ENCODE results near the gene ST3GAL2. TPM values are rescaled to one million over a fixed set of nuclear protein-coding genes. Genes with fewer than 3 reads are reported as not detected.

ST3GAL2 gene
- total RNA-seq, 4 donors from 2014 or later, result 7.0 to 12.9 (median 9.5) TPM

DNA sequence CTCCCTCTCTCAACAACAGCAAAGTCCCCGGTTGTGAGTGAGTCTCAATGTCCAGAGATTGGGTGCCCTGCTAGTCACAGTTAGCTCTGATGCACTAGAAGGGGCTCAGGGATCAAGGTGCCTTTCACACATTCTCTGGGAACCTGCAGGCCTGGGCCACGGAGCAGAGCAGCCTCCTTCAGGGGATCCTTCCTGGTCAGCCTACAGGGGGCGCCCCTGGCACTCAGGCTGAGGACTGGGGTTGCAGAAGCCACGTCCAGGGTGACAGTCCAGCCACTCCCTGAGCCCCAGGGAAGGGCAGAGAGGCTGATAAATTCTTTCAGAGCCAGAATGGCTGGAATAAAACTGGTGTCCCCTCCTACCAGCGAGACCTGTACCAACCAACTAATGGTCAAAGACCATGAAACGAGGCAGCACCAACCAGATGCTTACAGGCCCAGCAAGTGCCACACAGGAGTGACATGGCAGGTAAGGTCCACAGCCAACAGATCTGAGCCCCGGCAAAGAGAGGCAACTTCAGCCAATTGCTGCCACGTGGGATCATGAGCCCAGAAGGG, 43.5 kb downstream of the ST3GAL2 start:
- H3K4me3 ChIP-seq (ENCODE audit: low read depth, poor library complexity, severe bottlenecking), result no peak overlapping the region
- TF ChIP-seq, protein P1, sequence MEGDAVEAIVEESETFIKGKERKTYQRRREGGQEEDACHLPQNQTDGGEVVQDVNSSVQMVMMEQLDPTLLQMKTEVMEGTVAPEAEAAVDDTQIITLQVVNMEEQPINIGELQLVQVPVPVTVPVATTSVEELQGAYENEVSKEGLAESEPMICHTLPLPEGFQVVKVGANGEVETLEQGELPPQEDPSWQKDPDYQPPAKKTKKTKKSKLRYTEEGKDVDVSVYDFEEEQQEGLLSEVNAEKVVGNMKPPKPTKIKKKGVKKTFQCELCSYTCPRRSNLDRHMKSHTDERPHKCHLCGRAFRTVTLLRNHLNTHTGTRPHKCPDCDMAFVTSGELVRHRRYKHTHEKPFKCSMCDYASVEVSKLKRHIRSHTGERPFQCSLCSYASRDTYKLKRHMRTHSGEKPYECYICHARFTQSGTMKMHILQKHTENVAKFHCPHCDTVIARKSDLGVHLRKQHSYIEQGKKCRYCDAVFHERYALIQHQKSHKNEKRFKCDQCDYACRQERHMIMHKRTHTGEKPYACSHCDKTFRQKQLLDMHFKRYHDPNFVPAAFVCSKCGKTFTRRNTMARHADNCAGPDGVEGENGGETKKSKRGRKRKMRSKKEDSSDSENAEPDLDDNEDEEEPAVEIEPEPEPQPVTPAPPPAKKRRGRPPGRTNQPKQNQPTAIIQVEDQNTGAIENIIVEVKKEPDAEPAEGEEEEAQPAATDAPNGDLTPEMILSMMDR (IDR thresholded peaks at IDR 0.05), result no peak
- TF ChIP-seq POLR2A (IDR thresholded peaks at IDR 0.05), result no peak
- intact Hi-C loops (cut with DNase I; ENCODE audit: low total_unique reads), result no loop called here
- WGBS, 2 donors, result 70 to 72% methylated on average over 8 of the region's 8 CpGs
- no peak for DNase-seq (ENCODE audit: low spot score in 2 of 2)

DNA sequence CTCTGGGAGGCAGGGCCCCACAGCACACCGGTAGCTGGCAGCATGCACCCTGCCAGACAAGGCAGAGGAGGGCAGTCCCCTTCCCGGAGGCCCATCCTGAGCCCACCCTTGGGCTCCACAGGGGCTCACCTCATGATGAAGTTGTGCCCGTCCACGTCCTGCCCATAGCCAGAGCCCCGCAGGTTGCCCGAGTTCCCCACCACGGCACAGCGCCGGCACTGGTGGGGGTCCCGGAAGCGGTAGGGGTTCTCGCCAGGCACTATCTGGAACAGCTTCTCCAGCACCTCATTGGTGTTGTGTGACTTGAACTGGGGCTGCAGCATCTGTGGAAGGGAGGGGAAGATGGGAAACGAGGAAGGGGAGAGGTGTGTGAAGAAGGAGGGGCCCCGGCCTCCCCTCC, 44.0 kb downstream of the ST3GAL2 start:
- H3K4me3 ChIP-seq (ENCODE audit: low read depth, poor library complexity, severe bottlenecking), result no peak overlapping the region
- DNase-seq (ENCODE audit: low spot score in 2 of 2), result no peak
- 92 to 95% methylated on average over 11 to 14 of the region's 14 CpGs for WGBS, 2 donors
- TF ChIP-seq, protein P1 (IDR thresholded peaks at IDR 0.05), result no peak
- no peak for TF ChIP-seq POLR2A (IDR thresholded peaks at IDR 0.05)
- intact Hi-C loops (cut with DNase I; ENCODE audit: low total_unique reads), result no loop called here

DNA sequence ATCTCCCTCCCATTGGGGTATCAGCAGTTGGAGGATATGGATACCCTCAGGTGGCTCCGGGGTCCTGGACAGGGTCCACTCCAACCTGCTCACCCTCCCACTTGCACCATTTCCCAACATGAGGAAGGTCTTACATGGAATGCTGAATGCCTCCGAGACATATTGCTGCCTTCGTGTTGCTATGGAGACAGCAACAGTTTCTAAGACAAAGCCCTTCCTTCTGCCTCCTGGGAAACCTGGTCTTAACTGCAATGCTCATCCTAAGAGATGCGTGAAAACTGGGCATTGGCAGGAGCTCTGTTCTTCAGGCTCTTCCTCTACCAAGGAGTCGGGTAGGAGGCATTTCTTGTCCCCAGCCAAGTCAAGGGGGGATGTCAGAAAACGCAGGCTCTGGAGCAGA, 45.2 kb downstream of the ST3GAL2 start:
- DNase-seq (ENCODE audit: low spot score in 2 of 2), result no peak
- H3K4me3 ChIP-seq (ENCODE audit: low read depth, poor library complexity, severe bottlenecking), result no peak overlapping the region
- WGBS, 2 donors, result 92 to 94% methylated on average over 6 of the region's 6 CpGs
- no peak for TF ChIP-seq POLR2A (IDR thresholded peaks at IDR 0.05)
- TF ChIP-seq, protein P1 (IDR thresholded peaks at IDR 0.05), result no peak
- intact Hi-C loops (cut with DNase I; ENCODE audit: low total_unique reads), result no loop called here

DNA sequence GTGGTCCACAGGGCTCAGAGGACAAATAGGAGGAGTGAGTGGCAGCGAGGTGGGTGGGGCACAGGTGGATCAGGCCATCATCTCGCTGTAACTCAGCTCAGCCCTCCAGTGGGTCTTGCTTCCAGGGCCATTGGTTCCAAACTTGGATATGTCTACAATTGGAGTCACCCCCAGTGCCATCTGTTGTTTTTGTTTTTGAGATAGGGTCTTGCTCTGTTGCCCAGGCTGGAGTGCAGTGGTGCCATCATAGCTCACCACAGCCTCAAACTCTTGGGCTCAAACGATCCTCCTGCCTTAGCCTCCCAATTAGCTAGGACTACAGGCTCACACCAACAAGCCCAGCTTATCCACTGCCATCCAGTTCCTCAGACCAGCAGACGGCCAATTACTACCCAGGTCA, 46.3 kb downstream of the ST3GAL2 start:
- H3K4me3 ChIP-seq (ENCODE audit: low read depth, poor library complexity, severe bottlenecking), result no peak overlapping the region
- intact Hi-C loops (cut with DNase I; ENCODE audit: low total_unique reads), result no loop called here
- no peak for TF ChIP-seq POLR2A (IDR thresholded peaks at IDR 0.05)
- TF ChIP-seq, protein P1 (IDR thresholded peaks at IDR 0.05), result no peak
- DNase-seq (ENCODE audit: low spot score in 2 of 2), result no peak
- WGBS, 2 donors, result 82 to 92% methylated on average over 4 of the region's 4 CpGs

DNA sequence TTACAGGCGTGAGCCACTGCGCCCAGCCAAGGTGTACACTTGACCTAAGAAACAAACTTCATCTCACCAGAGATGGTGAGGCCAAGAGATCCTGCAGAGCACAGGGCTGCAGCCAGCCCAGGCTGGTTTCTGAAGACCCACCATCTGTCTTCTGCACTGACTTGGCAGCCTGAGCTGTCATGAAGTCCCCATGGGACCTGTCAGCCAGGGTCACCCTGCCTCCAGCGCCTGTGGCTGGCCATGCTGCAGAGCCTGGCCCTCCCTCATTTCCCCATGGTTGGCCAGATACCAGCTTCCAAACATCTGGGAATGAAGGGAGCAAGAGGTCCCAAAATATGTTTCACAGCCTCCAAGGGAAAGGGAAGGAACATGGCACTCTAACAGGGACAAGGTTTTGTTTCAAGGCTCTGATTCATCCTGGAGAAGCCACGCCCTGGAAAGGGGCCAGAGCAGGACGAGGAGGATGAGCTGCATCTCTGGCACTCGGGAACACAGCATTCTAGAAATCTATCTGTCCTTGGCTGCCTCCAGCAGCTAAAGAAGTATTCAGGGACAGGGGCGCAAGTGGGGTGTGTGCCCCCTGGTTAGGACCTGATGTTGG, 46.9 kb downstream of the ST3GAL2 start:
- intact Hi-C loops (cut with DNase I; ENCODE audit: low total_unique reads), result no loop called here
- WGBS, 2 donors, result 39 to 47% methylated on average over 7 of the region's 7 CpGs
- peak; percentile 90 to 96 for DNase-seq (ENCODE audit: low spot score in 2 of 2)
- TF ChIP-seq, protein P1 (IDR thresholded peaks at IDR 0.05), result no peak
- no peak for TF ChIP-seq POLR2A (IDR thresholded peaks at IDR 0.05)
- no peak overlapping the region for H3K4me3 ChIP-seq (ENCODE audit: low read depth, poor library complexity, severe bottlenecking)

DNA sequence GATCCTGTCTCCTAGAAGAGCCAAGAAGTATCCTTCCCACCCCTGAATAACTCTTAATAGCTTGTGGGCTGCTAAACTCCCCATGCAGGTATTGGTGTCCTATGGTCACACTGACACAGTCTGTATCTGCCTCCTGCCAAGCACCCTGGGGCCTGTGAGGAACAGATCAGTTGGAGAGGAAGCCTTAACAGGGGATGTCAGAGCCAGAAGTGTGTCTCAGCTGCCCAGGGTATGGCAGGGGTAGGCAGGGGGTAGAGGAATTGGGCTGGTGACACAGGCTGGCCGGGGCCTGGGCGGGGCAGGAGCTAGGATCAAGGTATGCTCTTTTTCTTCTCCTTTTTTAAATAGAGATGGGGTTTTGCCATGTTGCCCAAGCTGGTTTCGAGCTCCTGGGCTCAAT, 47.5 kb downstream of the ST3GAL2 start:
- WGBS, 2 donors, result 75 to 91% methylated on average over 3 of the region's 3 CpGs
- DNase-seq (ENCODE audit: low spot score in 2 of 2), result no peak
- intact Hi-C loops (cut with DNase I; ENCODE audit: low total_unique reads), result no loop called here
- no peak for TF ChIP-seq POLR2A (IDR thresholded peaks at IDR 0.05)
- TF ChIP-seq, protein P1 (IDR thresholded peaks at IDR 0.05), result no peak
- H3K4me3 ChIP-seq (ENCODE audit: low read depth, poor library complexity, severe bottlenecking), result no peak overlapping the region
